RPMI7951 (cell line): ENCODE data around the gene UMOD. TPM values are rescaled to one million over a fixed set of nuclear protein-coding genes. Genes with fewer than 3 reads are reported as not detected.
A peak's percentile ranks its signal among the peaks of the same experiment; 100 is the strongest.

ENCODE experiments used
- DNase-seq: peaks from one replicate; pipeline ENCODE4 v3.0.0-alpha.2; 2012; ENCODE audit warnings: low read depth
- total RNA-seq: library from RNA; depleted of rRNA; stranded (reverse); fragments of >200 nt; shearing (Covaris generic); gene quantifications from 2 replicates; pipeline ENCODE4 v1.2.3, GENCODE V29; 2014

UMOD gene
- total RNA-seq, 1 experiment from 2014 or later, result not detected

GRCh38 chr16:20364051-20364450 lies 11.5 kb upstream of the UMOD start:
- no peak for DNase-seq

GRCh38 chr16:20363191-20363590 lies 10.7 kb upstream of the UMOD start:
- DNase-seq, result no peak

GRCh38 chr16:20359997-20360396 lies 7.5 kb upstream of the UMOD start:
- no peak for DNase-seq

DNA sequence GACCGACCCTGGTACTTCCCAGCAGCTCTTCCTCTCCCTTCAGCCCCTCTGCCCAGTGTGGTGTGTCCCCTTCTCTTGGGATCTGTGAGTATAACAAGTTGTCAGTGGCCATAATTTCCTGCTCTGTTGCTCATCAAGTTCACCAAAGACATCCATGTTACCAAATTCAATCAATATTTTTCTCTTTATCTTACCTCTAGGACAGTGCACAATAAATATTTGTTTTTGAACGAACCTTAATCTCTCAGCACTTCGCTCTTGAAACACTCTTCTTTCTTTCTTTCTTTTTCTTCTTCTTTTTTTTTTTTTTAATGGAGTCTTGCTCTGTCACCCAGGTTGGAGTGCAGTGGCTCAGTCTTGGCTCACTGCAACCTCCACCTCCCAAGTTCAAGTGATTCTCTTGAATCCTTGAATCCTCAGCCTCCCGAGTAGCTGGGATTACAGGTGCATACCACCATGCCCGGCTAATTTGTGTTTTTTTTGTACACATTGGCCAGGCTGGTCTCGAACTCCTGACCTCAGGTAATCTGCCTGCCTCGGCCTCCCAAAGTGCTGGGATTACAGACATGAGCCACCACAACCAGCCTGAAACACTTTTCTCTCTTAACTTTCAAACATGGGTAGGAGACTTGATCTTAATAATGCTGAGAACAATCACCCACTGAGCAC lies 2.7 kb upstream of the UMOD start:
- no peak for DNase-seq

- no peak for DNase-seq
Observed at GRCh38 chr16:20353379-20353778, 864 bp upstream of the UMOD start.

DNA sequence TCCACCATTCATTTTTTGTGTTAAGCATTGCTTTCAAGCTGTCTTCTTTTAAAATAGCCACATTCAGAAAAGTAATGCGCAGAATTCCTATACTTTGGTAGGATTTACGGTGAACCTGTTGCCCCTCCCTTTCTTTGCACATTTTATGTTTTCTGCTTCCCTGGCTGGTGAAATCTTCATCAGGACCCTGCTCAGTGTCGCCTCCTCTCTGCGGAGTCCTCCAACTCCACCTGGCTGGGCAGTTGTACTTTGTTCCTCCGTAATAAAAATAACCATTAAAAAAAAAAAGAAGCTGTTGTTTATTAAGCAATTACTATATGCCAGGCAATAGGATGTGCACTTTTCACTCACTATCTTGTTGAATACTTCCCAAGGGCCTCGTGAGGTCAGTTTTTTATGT lies 2.9 kb downstream of the UMOD start:
- DNase-seq, result no peak

GRCh38 chr16:20348365-20349185 lies 3.9 kb downstream of the UMOD start:
- peak; percentile 1 for DNase-seq

GRCh38 chr16:20347666-20348364 lies 4.7 kb downstream of the UMOD start:
- no peak for DNase-seq

GRCh38 chr16:20344611-20345010 lies 7.9 kb downstream of the UMOD start:
- peak; percentile 1 for DNase-seq

DNA sequence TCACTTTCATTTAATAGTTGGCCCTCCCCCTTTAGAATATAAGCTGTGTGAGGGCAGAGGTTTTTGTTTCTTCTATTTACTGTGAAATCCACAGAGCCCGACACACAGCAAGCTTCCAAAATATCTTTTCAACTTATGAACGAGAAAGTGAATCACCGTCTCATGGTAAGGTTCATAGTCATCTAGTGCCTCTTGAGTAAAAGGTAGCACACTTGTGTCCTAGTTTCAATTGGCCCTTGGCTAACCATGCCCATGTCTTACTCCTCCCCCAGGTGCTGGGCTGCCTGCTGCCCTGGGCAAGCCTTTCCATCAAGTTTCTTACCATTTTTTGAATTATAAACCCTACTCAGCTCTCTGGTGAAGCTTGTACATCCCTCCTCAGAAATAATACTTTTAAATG lies 12.8 kb downstream of the UMOD start:
- DNase-seq, result no peak

DNA sequence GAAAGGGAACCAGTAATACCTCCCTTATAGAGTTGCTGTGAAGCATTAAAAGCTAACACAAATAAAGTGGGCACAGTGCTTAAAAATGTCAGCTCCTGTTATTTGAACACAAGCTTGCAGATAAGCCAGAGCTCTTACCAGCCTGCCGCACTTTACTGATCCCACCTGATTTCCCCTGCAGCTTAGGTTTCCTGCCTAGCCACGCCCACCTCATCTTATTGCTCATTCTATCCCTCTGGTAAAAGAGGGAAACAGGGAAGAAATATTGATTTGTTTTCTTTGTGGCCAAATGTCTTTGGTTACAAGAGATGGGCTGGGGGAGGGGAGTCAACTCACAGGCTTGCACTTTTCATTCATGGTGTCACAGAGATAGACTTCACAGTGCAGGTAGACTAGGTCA lies 15.6 kb downstream of the UMOD start:
- DNase-seq, result no peak

- DNase-seq, result no peak
Observed at GRCh38 chr16:20334396-20334795, 18.1 kb downstream of the UMOD start.

DNA sequence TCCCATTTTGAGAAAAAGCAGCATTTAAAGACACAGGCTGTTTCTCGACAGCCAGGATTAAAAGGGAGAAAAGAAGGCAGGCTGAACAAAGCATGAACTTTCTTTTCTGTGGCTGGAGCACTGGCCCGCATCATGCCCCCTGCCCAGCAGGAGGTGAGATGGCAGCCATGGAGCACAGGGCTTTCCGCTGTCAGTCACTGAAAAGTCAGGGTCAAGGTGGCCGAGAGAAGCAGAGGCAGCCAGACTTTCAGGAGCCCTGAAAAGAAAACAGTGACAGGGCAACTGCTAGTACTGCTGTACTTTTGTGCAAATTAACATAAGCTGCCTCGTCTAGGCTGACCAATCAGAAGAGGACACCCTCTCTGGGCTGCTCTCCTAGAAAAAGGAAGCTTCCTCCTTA lies 19.4 kb downstream of the UMOD start:
- DNase-seq, result no peak

- no peak for DNase-seq
Observed at GRCh38 chr16:20332411-20332810, 20.1 kb downstream of the UMOD start.

GRCh38 chr16:20331635-20332034 lies 20.9 kb downstream of the UMOD start:
- DNase-seq, result no peak

DNA sequence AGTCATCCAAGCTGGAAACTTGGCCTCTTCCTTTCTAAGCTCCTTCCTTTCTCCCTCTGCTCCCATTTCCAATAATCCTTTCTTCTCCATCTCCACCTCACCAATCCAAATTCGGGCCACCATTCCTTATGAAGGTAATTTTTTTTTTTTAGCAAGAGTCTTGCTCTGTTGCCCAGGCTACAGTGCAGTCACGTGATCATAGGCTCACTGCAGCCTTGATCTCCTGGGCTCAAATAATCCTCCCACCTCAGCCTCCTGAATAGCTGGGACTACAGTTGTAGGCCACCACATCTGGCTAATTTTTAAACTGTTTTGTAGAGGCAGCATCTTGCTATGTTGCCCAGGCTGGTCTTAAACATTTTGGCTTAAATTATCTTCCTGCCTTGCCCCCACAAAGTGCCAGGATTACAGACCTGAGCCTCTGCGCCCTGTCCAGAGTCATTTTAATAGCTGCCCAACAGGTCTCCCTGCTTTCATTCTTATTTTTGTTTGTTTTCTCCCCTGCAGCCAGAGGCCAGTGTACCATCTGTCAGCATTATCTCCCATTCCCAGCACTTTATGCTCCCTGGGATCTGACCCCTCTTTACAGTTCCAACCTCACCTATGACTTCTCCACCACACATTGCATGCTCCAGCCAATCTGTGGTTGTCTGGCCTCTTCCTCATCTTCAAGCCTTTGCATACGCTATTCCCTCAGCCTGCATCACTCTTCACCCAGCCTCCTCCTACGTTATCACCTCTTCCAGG lies 22.9 kb downstream of the UMOD start:
- DNase-seq, result no peak

DNA sequence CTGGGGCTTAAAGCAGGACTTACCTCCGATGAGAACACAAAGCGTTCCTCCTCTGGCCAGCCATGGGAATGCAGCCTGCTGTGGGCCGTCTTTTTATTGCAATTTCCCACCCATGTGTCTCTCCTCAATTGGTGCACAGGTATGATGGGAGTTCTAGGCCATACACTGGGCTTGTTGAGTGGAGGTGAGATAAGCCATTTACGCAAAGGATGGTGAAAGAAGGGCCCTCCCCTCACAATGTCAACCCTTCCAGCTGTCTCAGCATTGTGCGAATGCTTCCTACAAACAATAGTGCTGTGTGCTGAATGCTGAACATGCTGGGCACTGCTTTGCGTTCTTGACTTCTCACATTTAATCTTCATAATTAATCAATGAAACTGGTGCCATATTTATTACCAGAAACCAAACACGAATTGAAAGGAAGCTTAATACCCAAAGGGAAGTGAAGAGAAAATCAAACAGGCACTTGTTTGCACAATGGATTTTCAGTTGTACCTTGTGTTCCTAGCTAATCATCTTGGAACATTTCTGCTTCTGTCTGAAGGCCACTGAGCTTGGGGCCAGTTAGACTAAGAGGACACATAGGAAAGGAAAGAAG lies 25.0 kb downstream of the UMOD start, which contains the start of gene GP2:
Gene GP2 (minus strand): TSS at position 70 of the 598 bp plus-strand sequence. CDS start 1,082 bp downstream, outside the sequence.
- no peak for DNase-seq

DNA sequence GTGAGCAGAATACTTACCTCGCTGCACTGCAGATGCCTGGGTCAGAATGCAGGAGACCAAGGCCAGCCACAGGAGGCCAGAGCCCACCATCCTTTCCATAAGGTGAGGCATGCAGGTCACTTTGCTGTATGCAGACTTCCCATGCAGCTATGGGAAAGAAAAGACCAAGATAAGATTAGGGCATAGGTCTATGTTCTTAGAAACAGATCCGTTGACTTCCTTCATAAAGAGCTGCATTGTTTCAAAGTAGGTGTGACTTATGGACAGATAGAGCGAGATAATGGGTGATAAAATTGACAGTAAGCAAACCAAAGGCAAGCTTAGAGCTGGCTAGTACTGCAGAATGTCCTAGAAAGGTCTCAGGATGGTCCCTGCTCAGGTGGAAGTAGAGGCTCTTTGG lies 26.2 kb downstream of the UMOD start:
- no peak for DNase-seq

GRCh38 chr16:20325005-20325404 lies 27.5 kb downstream of the UMOD start:
- DNase-seq, result no peak

DNA sequence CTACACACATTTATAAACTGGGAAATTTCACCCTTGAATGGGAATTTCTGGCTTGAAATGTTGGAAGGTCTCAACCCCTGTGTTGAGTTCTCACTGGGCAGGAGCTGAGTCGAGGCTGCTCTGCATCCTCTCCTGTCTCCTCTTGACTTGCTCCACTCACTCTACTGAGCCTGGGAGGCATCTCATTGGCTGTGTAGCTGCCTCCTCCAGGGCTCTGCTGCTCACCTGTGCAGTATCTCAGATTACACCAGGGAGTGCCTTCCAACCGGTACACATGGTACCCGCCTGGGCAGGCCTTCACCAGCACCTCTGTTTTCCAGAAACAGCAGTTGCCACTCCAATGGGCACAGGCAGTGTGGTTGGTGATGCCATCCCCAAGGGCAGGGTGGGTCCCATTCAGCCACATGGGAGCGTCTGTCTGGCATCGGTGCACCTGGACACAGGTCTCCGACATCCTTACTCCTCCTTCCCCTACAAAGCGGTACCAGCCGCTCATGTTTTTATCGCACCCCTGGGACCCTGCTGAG lies 28.9 kb downstream of the UMOD start:
- DNase-seq, result no peak

DNA sequence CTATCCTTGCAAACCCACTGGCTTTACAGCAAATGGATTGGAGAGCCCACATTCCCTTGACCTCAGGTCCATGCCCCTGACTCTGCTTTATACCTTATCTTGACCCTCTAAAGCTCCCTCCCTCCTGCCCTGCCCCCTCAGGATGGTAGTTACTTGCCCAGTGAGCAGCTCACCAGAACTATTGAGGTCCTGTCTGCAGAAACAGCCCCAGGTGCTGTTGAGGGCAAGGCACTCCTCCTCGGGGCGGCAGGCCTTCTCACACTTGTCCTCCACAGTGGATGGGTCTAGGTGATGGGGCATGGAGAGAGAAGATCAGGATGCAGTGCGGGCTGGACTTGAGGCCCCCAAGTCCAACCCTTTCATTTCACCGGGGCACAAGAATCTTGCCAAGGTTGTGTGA lies 29.8 kb downstream of the UMOD start:
- no peak for DNase-seq
